ENCODE measurements around the gene PRKD1. TPM values are rescaled to one million over a fixed set of nuclear protein-coding genes. Genes with fewer than 3 reads are reported as not detected.

Gene PRKD1
- total RNA-seq, 2 donors from 2014 or later = 1.0 to 2.8 TPM

DNA sequence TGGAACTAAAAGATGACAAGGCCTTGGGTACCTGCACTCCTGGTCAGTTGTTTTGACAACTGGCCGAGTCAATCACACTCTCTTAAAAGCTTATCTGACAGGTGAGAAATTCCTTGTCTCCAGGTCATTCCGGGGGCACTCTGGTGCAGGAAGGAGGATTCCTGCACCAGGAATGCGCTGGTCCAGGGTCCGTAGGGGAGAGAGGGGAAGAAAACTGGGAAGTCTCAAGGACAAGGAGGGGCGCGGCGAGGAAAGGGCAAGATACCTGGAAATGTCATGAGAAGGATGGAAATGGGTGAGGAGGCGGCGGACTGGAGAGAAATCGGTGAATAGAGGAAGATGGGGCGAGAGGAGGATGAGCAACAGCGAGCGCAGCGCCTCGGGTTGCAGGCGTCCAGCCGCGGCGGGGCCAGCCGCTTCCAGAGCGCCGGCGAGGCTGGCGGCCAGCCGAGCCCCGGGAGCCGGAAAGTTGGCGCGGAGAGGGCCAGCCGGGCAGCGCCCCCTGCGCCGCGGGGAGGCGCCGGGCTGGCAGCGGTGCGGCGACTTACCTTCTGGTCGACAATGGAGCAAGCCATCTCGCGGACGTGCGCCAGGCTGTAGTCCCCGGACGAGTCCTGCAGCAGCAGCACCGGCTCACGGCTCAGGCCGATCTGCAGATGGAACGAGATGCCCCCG lies 809 bp downstream of the PRKD1 start:
- H3K27me3 ChIP-seq = no peaks in the 10 kb centered on the region
- TF ChIP-seq, protein P1, sequence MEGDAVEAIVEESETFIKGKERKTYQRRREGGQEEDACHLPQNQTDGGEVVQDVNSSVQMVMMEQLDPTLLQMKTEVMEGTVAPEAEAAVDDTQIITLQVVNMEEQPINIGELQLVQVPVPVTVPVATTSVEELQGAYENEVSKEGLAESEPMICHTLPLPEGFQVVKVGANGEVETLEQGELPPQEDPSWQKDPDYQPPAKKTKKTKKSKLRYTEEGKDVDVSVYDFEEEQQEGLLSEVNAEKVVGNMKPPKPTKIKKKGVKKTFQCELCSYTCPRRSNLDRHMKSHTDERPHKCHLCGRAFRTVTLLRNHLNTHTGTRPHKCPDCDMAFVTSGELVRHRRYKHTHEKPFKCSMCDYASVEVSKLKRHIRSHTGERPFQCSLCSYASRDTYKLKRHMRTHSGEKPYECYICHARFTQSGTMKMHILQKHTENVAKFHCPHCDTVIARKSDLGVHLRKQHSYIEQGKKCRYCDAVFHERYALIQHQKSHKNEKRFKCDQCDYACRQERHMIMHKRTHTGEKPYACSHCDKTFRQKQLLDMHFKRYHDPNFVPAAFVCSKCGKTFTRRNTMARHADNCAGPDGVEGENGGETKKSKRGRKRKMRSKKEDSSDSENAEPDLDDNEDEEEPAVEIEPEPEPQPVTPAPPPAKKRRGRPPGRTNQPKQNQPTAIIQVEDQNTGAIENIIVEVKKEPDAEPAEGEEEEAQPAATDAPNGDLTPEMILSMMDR (IDR thresholded peaks at IDR 0.05) = no peak
- peak overlapping the region; percentile 26 for H3K27ac ChIP-seq
- peaks cover 3% of the 10 kb centered on the region for H3K4me1 ChIP-seq
- intact Hi-C loops (cut with DNase I) = no loop called here
- H3K9me3 ChIP-seq = no peaks in the 10 kb centered on the region
- peak; percentile 27 for DNase-seq
- H3K4me3 ChIP-seq = peak overlapping the region; percentile 48
- peak overlapping the region in 1 of 2 donors; percentile 70 for H3K9ac ChIP-seq (ENCODE audit: low read depth in 2 of 2, low read length in 2 of 2)
- H3K36me3 ChIP-seq = no peaks in the 10 kb centered on the region

DNA sequence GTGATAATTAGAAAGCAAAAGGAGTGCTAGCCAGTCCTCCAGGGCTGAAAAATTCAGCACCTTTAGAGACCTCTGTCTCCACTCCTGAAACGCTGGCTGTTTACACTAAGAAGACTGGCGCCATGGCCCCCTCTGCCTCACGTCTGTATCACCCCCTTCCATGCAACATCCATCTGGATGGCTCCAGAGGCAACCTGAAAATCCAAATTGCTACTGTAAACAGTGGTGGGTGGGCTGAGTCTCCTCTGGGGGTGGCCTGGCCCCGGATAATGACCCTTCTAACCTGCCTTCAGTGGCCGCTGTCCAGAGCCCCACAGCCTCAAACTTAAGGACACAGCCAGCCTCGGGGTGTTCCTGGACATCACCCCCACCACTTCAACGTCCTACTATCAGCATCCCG lies 1.4 kb downstream of the PRKD1 start:
- H3K27me3 ChIP-seq = no peaks in the 10 kb centered on the region
- H3K4me1 ChIP-seq = peaks cover 3% of the 10 kb centered on the region
- no peak overlapping the region for H3K9ac ChIP-seq (ENCODE audit: low read depth in 2 of 2, low read length in 2 of 2)
- H3K9me3 ChIP-seq = no peaks in the 10 kb centered on the region
- H3K27ac ChIP-seq = no peak overlapping the region
- DNase-seq = no peak
- TF ChIP-seq, protein P1 (IDR thresholded peaks at IDR 0.05) = no peak
- peak overlapping the region; percentile 48 for H3K4me3 ChIP-seq
- no peaks in the 10 kb centered on the region for H3K36me3 ChIP-seq
- intact Hi-C loops (cut with DNase I) = no loop called here

DNA sequence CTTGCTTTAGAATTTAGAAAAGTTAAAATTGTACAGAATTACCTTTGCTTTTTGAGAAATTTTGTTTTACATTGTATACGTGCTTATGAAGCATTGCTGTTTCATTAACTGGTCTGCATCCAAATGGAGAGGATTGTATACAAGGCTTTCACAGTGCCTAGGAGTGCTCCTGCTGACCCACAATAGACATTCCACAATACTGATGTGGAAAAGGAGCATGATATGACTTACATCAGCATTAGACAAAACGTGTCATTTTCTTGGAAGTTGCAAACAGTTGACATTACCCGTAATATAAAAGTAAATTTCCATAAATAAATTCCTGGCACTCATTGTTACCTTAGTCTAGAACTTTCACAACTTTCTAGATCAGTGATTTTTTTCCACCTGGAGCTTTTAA lies 1.9 kb downstream of the PRKD1 start:
- no peak overlapping the region for H3K4me3 ChIP-seq
- TF ChIP-seq, protein P1 (IDR thresholded peaks at IDR 0.05) = no peak
- intact Hi-C loops (cut with DNase I) = no loop called here

DNA sequence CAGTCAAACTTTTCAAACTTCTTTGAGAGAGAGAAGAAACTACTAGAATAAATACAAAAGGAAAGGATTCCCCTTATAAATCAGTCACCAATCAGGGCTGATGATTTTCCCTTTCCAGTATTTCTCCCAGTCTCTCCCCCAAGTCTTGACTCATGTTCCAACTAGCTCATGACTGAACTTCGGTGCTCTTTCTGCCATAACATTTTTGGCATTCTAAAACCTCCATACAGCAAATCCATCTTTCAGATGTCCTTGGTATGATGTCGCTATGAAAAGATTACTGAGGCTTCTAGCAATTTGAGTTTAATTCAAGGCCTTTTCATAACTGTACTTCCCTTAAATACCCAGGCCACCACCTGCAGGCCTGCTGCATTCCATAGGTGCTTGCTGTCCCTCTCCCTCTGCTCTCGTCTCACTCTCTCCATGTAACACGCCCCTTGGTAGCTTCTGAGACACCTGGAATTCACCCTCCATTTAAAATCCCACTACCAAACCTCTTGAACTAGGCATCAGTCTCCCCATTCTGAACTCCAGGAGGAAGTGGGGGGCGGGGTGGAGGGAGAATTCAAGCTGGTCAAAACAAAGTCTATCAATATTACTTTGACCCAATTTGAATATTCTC lies 2.4 kb downstream of the PRKD1 start:
- peaks cover 3% of the 10 kb centered on the region for H3K4me1 ChIP-seq
- intact Hi-C loops (cut with DNase I) = no loop called here
- no peak for DNase-seq
- no peaks in the 10 kb centered on the region for H3K36me3 ChIP-seq
- no peak overlapping the region for H3K9ac ChIP-seq (ENCODE audit: low read depth in 2 of 2, low read length in 2 of 2)
- no peaks in the 10 kb centered on the region for H3K9me3 ChIP-seq
- no peak overlapping the region for H3K27ac ChIP-seq
- H3K27me3 ChIP-seq = no peaks in the 10 kb centered on the region
- H3K4me3 ChIP-seq = no peak overlapping the region
- TF ChIP-seq, protein P1 (IDR thresholded peaks at IDR 0.05) = no peak

More for the DNA sequence above, 1.9 kb downstream of the PRKD1 start:
- no peak for DNase-seq
- H3K9me3 ChIP-seq = no peaks in the 10 kb centered on the region
- no peak overlapping the region for H3K27ac ChIP-seq
- H3K4me1 ChIP-seq = peaks cover 3% of the 10 kb centered on the region
- no peak overlapping the region for H3K9ac ChIP-seq (ENCODE audit: low read depth in 2 of 2, low read length in 2 of 2)
- H3K36me3 ChIP-seq = no peaks in the 10 kb centered on the region
- H3K27me3 ChIP-seq = no peaks in the 10 kb centered on the region

DNA sequence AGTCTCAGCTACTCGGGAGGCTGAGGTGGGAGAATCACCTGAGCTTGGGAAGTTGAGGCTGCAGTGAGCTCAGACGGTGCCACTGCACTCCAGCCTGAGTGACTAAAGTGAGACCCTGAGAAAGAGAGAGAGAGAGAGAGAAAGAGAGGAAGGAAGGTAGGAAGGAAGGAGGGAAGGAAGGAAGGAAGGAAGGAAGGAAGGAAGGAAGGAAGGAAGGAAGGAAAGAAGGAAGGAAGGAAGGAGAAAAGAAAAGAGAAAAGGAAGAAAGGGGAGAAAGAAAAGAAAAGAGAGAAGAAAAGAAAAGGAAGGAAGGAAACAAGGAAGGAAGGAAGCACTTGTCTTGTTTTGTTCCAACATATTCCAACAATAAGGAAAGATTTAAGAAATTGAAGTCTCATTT lies 7.8 kb downstream of the PRKD1 start:
- intact Hi-C loops (cut with DNase I) = no loop called here

More for the DNA sequence above, 7.8 kb downstream of the PRKD1 start:
- Histone ChIP-seq H3K27ac (no peak overlapping the region), H3K9me3 (no peaks in the 10 kb centered on the region), H3K4me3 (no peak overlapping the region), H3K9ac (ENCODE audit: low read depth in 2 of 2, low read length in 2 of 2) (no peak overlapping the region), H3K4me1 (no peaks in the 10 kb centered on the region), H3K36me3 (no peaks in the 10 kb centered on the region), H3K27me3 (no peaks in the 10 kb centered on the region)
- no peak for DNase-seq
- TF ChIP-seq, protein P1 (IDR thresholded peaks at IDR 0.05) = no peak

Data from colonic mucosa (tissue), 4 donors.